ENCODE measurements around the gene SH3RF2. TPM values are rescaled to one million over a fixed set of nuclear protein-coding genes. Genes with fewer than 3 reads are reported as not detected.
A peak's percentile ranks its signal among the peaks of the same experiment; 100 is the strongest.

The SH3RF2 gene
- total and polyA plus RNA-seq, 9 of the 15 experiments (the other 6 are each of a cell fraction or from before 2014, with no cell fraction given), result 0.05 TPM; not detected in 8

- no TSS peak for BruUV-seq (replicated peaks)
- no peaks in the 10 kb centered on the region for H3K27me3 ChIP-seq (ENCODE audit: control insufficient read depth in 2 of 2, insufficient read depth in 2 of 2, low read length in 2 of 2)
- no peak overlapping the region for H3K4me2 ChIP-seq (ENCODE audit: insufficient read depth, low read length)
- H3K79me2 ChIP-seq (ENCODE audit: control insufficient read depth, insufficient read depth, low read length), result no peaks in the 10 kb centered on the region
- no peaks in the 10 kb centered on the region for H3K4me1 ChIP-seq (replicated peaks in 1 of 2; ENCODE audit: control insufficient read depth in 2 of 2, insufficient read depth in 2 of 2, low read length in 2 of 2)
- no peak for DNase-seq (ENCODE audit: extremely low read depth in 1 of 4, low spot score in 3 of 4)
- intact Hi-C loops (cut with micrococcal nuclease) (no loop called here), in situ Hi-C loops (cut with MboI) (no loop called here)
- 0% methylated on average over 2 of the region's 2 CpGs for WGBS (ENCODE audit: insufficient coverage, low coverage, missing lambda C conversion rate)
- no peaks in the 10 kb centered on the region for H3K36me3 ChIP-seq (ENCODE audit: control insufficient read depth, insufficient read depth, low read length)
- H2AFZ ChIP-seq (ENCODE audit: low read depth, low read length), result no peak overlapping the region
- no peaks in the 10 kb centered on the region for H3K9me1 ChIP-seq (ENCODE audit: control insufficient read depth, insufficient read depth, low read length)
- no peak overlapping the region for H3K27ac ChIP-seq (ENCODE audit: extremely low read depth, low read depth, low read length)
- H3K4me3 ChIP-seq, result no peak overlapping the region
- ChIA-PET POLR2A (interaction anchor here (0.7 kb wide), 1 partner anchor 14 kb away, joined by 3 read pairs; no protein-coding TSS in a partner anchor), CTCF (ENCODE audit: low intra/inter-chr PET ratio) (no interaction called here)
- ATAC-seq, result peak; percentile 29; the same call in 1 of the 3 replicates
- TF ChIP-seq ZBTB40 (IDR thresholded peaks at IDR 0.05) (no peak), ZBTB40 (CRISPR knock-in tag; IDR thresholded peaks at IDR 0.05) (no peak), CEBPG (CRISPR knock-in tag; IDR thresholded peaks at IDR 0.05) (no peak; the same call in 1 of the 2 replicates), CEBPG (tag; conservative IDR thresholded peaks at IDR 0.05 in 1 of 2, IDR thresholded peaks at IDR 0.05 in 1 of 2) (peak in 1 of 2 experiments; percentile 70; a peak in 2 of 4 replicates)
- H3K9ac ChIP-seq (ENCODE audit: insufficient read depth in 1 of 2, low read depth in 2 of 2, low read length in 2 of 2), result no peak overlapping the region
- H3K9me3 ChIP-seq (replicated peaks; ENCODE audit: control insufficient read depth, insufficient read depth, low read depth, low read length), result no peaks in the 10 kb centered on the region
- FAIRE-seq, result no peak
- no peaks in the 10 kb centered on the region for H4K20me1 ChIP-seq (replicated peaks; ENCODE audit: control insufficient read depth, insufficient read depth, low read length)
Measured at GRCh38 chr5:145971108-145971507, 34.7 kb downstream of the SH3RF2 start.

All from K562 (cell line).